NB4 (cell line): Measurements from ENCODE around the gene MTFP1.
A peak's percentile ranks its signal among the peaks of the same experiment; 100 is the strongest.

ENCODE experiments used
- DNase-seq: peaks from one replicate; pipeline ENCODE4 v3.0.0; 2010; ENCODE audit warnings: low read depth
- H3K4me3 ChIP-seq: one replicate; pipeline ENCODE4 v1.5.1; 2011; ENCODE audit warnings: mild to moderate bottlenecking, low read depth, low read length, moderate library complexity
- CTCF ChIP-seq: IDR thresholded peaks from one replicate; pipeline ENCODE4 v1.5.1; 2012; ENCODE audit warnings: low read depth, low read length
- MYC ChIP-seq: IDR thresholded peaks from 2 replicates; pipeline ENCODE4 v1.6.1; 2011; ENCODE audit warnings: low read depth, low read length
- POLR2A ChIP-seq: IDR thresholded peaks from 2 replicates; pipeline ENCODE4 v1.6.1; 2011; ENCODE audit warnings: mild to moderate bottlenecking; ENCODE audit not compliant: insufficient read length; ENCODE audit errors: extremely low read depth
- TF ChIP-seq, protein P1 (sequence below): IDR thresholded peaks from 2 replicates; pipeline ENCODE4 v1.6.1; 2011; ENCODE audit warnings: low read depth, low read length

Gene MTFP1

DNA sequence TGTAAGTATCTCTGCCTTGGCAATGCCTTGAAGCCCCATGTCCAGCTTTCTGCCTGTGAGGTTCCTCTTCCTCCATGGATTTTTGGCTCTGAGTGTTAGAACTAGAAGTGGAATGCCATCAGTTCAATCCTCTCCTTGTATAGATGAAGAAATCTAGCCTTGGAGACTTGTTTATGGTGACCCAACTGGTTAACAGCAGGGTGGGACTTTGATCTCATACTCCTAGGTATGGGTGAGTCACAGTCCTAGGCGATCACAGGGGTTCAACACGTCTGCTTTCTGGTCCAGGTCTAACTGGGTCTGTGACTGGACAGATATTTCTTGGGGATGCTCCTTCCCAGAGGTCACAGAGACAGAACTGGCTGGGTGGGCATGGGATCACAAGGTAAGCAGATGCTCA lies 9.2 kb upstream of the MTFP1 start:
- TF ChIP-seq, protein P1, sequence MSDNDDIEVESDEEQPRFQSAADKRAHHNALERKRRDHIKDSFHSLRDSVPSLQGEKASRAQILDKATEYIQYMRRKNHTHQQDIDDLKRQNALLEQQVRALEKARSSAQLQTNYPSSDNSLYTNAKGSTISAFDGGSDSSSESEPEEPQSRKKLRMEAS = no peak
- no peak for TF ChIP-seq CTCF
- no peak for TF ChIP-seq MYC
- TF ChIP-seq POLR2A = no peak
- H3K4me3 ChIP-seq = no peak overlapping the region
- DNase-seq = no peak

- TF ChIP-seq MYC = no peak
- no peak for TF ChIP-seq CTCF
- TF ChIP-seq, protein P1 = no peak
- no peak for TF ChIP-seq POLR2A
- no peak overlapping the region for H3K4me3 ChIP-seq
- DNase-seq = no peak
Measured at GRCh38 chr22:30416837-30417236, 8.7 kb upstream of the MTFP1 start.

DNA sequence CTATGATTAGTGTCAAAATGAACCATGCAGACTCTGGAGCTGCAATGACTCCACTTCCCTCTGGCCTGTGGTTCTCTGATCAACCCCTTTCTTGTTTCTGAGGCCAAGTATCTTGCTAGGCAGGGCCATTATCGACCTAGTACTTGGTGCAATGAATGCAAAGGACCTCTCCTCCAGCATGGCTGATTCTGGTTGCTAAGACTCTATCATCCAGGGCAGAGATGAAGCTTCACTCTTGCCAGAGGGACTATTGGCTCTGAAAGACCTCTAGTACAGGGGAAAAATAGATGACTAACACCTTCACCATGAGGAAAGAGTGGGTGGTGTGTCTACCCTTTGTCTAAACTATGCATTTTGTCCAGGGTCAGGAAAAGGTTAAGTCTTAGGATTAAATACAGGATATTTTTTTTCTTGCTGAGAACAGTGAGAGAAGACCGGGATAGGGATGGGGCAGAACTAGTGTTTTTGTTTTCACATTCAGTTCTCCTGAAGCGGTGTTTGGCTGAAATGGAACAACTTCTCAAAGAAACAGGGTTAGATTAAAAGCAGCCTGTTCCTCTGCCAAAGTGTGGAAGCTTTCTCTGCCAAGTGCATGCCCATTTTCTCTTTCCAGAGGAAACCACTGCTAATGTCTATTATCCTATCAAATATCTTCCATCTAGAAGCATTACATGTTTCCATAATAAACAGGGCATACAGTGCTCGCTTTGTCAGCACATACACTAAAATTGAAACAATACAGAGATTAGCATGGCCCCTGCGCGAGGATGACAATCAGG lies 5.0 kb upstream of the MTFP1 start:
- TF ChIP-seq, protein P1 = no peak
- TF ChIP-seq CTCF (no peak), MYC (no peak), POLR2A (no peak)
- H3K4me3 ChIP-seq = no peak overlapping the region
- no peak for DNase-seq

GRCh38 chr22:30421695-30422480 lies 3.7 kb upstream of the MTFP1 start:
- no peak for DNase-seq
- H3K4me3 ChIP-seq = no peak overlapping the region
- TF ChIP-seq POLR2A (no peak), CTCF (no peak), MYC (no peak)
- TF ChIP-seq, protein P1 = no peak

- TF ChIP-seq, protein P1 = no peak
- TF ChIP-seq MYC (no peak), CTCF (no peak), POLR2A (no peak)
- peak overlapping the region; percentile 69 for H3K4me3 ChIP-seq
- peak; percentile 74 for DNase-seq
Measured at GRCh38 chr22:30422481-30423300, 2.9 kb upstream of the MTFP1 start.
